ENCODE results near the gene TMEM214. TPM values are rescaled to one million over a fixed set of nuclear protein-coding genes. Genes with fewer than 3 reads are reported as not detected.

The TMEM214 gene
- total RNA-seq, 1 donor, result 70.4 TPM

DNA sequence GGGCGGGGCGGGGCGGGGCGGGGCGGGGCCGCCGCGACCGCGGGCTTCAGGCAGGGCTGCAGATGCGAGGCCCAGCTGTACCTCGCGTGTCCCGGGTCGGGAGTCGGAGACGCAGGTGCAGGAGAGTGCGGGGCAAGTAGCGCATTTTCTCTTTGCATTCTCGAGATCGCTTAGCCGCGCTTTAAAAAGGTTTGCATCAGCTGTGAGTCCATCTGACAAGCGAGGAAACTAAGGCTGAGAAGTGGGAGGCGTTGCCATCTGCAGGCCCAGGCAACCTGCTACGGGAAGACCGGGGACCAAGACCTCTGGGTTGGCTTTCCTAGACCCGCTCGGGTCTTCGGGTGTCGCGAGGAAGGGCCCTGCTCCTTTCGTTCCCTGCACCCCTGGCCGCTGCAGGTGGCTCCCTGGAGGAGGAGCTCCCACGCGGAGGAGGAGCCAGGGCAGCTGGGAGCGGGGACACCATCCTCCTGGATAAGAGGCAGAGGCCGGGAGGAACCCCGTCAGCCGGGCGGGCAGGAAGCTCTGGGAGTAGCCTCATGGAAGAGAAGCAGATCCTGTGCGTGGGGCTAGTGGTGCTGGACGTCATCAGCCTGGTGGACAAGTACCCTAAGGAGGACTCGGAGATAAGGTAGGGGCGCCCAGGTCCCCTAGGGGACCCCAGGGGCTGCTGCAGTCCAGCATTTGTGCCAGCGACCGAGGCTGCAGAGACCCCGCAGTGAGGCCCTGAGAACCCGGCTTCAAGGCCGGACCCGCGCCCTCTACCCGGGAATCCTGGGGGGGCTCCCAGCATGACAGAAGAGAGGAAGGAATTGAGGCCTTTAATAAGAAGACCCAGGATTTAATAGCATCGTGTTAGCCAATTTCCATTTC, 54.2 kb downstream of the TMEM214 start, which contains the start of gene KHK:
Gene KHK (plus strand): TSS at position 49 of the 870 bp plus-strand sequence. CDS start 488 bp downstream, at position 537.
- TF ChIP-seq, protein P1, sequence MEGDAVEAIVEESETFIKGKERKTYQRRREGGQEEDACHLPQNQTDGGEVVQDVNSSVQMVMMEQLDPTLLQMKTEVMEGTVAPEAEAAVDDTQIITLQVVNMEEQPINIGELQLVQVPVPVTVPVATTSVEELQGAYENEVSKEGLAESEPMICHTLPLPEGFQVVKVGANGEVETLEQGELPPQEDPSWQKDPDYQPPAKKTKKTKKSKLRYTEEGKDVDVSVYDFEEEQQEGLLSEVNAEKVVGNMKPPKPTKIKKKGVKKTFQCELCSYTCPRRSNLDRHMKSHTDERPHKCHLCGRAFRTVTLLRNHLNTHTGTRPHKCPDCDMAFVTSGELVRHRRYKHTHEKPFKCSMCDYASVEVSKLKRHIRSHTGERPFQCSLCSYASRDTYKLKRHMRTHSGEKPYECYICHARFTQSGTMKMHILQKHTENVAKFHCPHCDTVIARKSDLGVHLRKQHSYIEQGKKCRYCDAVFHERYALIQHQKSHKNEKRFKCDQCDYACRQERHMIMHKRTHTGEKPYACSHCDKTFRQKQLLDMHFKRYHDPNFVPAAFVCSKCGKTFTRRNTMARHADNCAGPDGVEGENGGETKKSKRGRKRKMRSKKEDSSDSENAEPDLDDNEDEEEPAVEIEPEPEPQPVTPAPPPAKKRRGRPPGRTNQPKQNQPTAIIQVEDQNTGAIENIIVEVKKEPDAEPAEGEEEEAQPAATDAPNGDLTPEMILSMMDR (IDR thresholded peaks at IDR 0.05; ENCODE audit: insufficient read depth, low read depth, low read length), result no peak
- peak within 1 kb of the TSS; percentile 55 for H3K4me3 ChIP-seq (ENCODE audit: low read depth, low read length)
- DNase-seq (ENCODE audit: low read depth), result no peak

- TF ChIP-seq, protein P1 (IDR thresholded peaks at IDR 0.05; ENCODE audit: insufficient read depth, low read depth, low read length), result no peak
- H3K4me3 ChIP-seq (ENCODE audit: low read depth, low read length), result no peak overlapping the region
- no peak for DNase-seq (ENCODE audit: low read depth)
Observed at GRCh38 chr2:27087823-27088410, 55.2 kb downstream of the TMEM214 start.

- DNase-seq (ENCODE audit: low read depth), result no peak
Observed at GRCh38 chr2:27088634-27089033, 55.9 kb downstream of the TMEM214 start.

GRCh38 chr2:27089111-27089954, 56.6 kb downstream of the TMEM214 start:
- TF ChIP-seq, protein P1 (IDR thresholded peaks at IDR 0.05; ENCODE audit: insufficient read depth, low read depth, low read length), result no peak
- no peak overlapping the region for H3K4me3 ChIP-seq (ENCODE audit: low read depth, low read length)
- DNase-seq (ENCODE audit: low read depth), result no peak

More at GRCh38 chr2:27088634-27089033, 55.9 kb downstream of the TMEM214 start:
- H3K4me3 ChIP-seq (ENCODE audit: low read depth, low read length), result no peak overlapping the region
- TF ChIP-seq, protein P1 (IDR thresholded peaks at IDR 0.05; ENCODE audit: insufficient read depth, low read depth, low read length), result no peak

Other genes starting within 250 kb of the TMEM214 start
- 7.4 and 9.5 TPM in 2 replicates for gene CENPA, start 246.9 kb upstream of the TMEM214 start, total RNA-seq
- not detected in 2 replicates for gene DPYSL5, start 184.8 kb upstream of the TMEM214 start, total RNA-seq
- gene MAPRE3, start 62.3 kb upstream of the TMEM214 start, total RNA-seq, result 3.5 TPM in 2 replicates
- 27.7 and 35.0 TPM in 2 replicates for gene AGBL5, start 18.7 kb downstream of the TMEM214 start, total RNA-seq
- gene OST4, start 38.7 kb downstream of the TMEM214 start, total RNA-seq, result 239 and 282 TPM in 2 replicates
- gene EMILIN1, start 45.6 kb downstream of the TMEM214 start, total RNA-seq, result 144 and 160 TPM in 2 replicates
- gene KHK, start 53.8 kb downstream of the TMEM214 start, total RNA-seq, result 0.97 and 1.3 TPM in 2 replicates
- under 0.01 TPM in 2 replicates for gene CGREF1, start 86.2 kb downstream of the TMEM214 start, total RNA-seq
- under 0.01 TPM in 1 of 2 replicates, not detected in the other for gene ABHD1, start 90.8 kb downstream of the TMEM214 start, total RNA-seq
- gene PREB, start 101.7 kb downstream of the TMEM214 start, total RNA-seq, result 39.3 and 45.3 TPM in 2 replicates
- not detected in 2 replicates for gene PRR30, start 106.4 kb downstream of the TMEM214 start, total RNA-seq
- not detected in 2 replicates for gene TCF23, start 116.0 kb downstream of the TMEM214 start, total RNA-seq
- 159 and 166 TPM in 2 replicates for gene ATRAID, start 179.1 kb downstream of the TMEM214 start, total RNA-seq
- 20.9 and 25.9 TPM in 2 replicates for gene SLC5A6, start 179.3 kb downstream of the TMEM214 start, total RNA-seq
- 32.4 and 43.8 TPM in 2 replicates for gene CAD, start 184.4 kb downstream of the TMEM214 start, total RNA-seq
- 0.32 TPM in 1 of 2 replicates, not detected in the other for gene SLC30A3, start 230.1 kb downstream of the TMEM214 start, total RNA-seq
- not detected in 2 replicates for gene DNAJC5G, start 242.5 kb downstream of the TMEM214 start, total RNA-seq
- not detected in 2 replicates for gene TRIM54, start 249.5 kb downstream of the TMEM214 start, total RNA-seq

Data from fibroblast of villous mesenchyme (primary cell).